ENCODE results near the gene NCKAP1. TPM values are rescaled to one million over a fixed set of nuclear protein-coding genes. Genes with fewer than 3 reads are reported as not detected.

NCKAP1 gene
- total RNA-seq, 1 experiment from 2014 or later: 115 TPM

DNA sequence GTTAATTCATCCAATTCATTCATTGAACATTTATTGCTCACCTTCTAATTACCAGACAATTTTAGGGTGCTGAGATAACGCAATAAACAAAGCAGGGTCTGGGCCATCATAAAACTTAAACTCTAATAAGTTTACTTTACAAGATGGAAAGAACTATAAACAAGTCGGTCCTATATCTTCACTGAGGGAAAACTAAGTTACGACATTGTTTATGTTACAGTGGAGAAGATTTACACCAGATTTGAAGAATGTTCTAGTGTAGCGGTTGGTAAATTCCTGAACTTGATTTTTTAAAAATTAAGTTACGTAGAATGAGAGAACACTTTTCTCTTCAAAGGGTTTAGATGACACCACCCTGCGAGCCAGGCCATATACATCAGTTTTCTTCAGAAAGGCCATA lies 151.2 kb downstream of the NCKAP1 start:
- Histone ChIP-seq H3K9ac (ENCODE audit: low read length) (no peak overlapping the region), H3K4me2 (ENCODE audit: low read length) (no peak overlapping the region), H3K27ac (ENCODE audit: low read depth, low read length) (no peak overlapping the region), H3K4me3 (replicated peaks in 1 of 2; ENCODE audit: low read depth in 1 of 2, low read length in 2 of 2) (no peak overlapping the region), H3K9me2 (ENCODE audit: insufficient read depth) (no peaks in the 10 kb centered on the region), H3K27me3 (ENCODE audit: insufficient read depth, low read length) (no peaks in the 10 kb centered on the region), H4K20me1 (ENCODE audit: insufficient read depth) (no peaks in the 10 kb centered on the region; the same call in 1 of the 2 replicates), H3K4me1 (ENCODE audit: control insufficient read depth in 1 of 2, insufficient read depth in 2 of 2, low read length in 2 of 2) (no peaks in the 10 kb centered on the region), H3K36me3 (ENCODE audit: control insufficient read depth in 1 of 2, insufficient read depth in 2 of 2, low read length in 2 of 2) (no peaks in the 10 kb centered on the region), H3K79me2 (ENCODE audit: insufficient read depth, low read length) (no peaks in the 10 kb centered on the region), H2AFZ (ENCODE audit: low read depth, low read length, poor library complexity, severe bottlenecking) (no peak overlapping the region), H3K9me3 (ENCODE audit: control insufficient read depth in 1 of 2, insufficient read depth in 1 of 2, low read depth in 1 of 2, low read length in 2 of 2) (no peaks in the 10 kb centered on the region)
- ChIA-PET CTCF (no interaction called here), RAD21 (ENCODE audit: low non-redundant PET in 1 of 2, low total read pairs in 2 of 2, uncharacterized antibody in 2 of 2, unreplicated experiment in 2 of 2) (no interaction called here), POLR2A (no interaction called here)
- ATAC-seq (no peak), DNase-seq (ENCODE audit: low read depth, low spot score) (no peak)
- BruUV-seq (replicated peaks): no TSS peak
- intact Hi-C loops (cut with micrococcal nuclease): no loop called here
- TF ChIP-seq CEBPB (IDR thresholded peaks at IDR 0.05; ENCODE audit: low read depth): no peak
- no peak for TF ChIP-seq EZH2phosphoT487 (IDR thresholded peaks at IDR 0.05; ENCODE audit: borderline replicate concordance)
- TF ChIP-seq, protein P1, sequence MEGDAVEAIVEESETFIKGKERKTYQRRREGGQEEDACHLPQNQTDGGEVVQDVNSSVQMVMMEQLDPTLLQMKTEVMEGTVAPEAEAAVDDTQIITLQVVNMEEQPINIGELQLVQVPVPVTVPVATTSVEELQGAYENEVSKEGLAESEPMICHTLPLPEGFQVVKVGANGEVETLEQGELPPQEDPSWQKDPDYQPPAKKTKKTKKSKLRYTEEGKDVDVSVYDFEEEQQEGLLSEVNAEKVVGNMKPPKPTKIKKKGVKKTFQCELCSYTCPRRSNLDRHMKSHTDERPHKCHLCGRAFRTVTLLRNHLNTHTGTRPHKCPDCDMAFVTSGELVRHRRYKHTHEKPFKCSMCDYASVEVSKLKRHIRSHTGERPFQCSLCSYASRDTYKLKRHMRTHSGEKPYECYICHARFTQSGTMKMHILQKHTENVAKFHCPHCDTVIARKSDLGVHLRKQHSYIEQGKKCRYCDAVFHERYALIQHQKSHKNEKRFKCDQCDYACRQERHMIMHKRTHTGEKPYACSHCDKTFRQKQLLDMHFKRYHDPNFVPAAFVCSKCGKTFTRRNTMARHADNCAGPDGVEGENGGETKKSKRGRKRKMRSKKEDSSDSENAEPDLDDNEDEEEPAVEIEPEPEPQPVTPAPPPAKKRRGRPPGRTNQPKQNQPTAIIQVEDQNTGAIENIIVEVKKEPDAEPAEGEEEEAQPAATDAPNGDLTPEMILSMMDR (IDR thresholded peaks at IDR 0.05 in 2 of 3, conservative IDR thresholded peaks at IDR 0.05 in 1 of 3; ENCODE audit: borderline replicate concordance in 1 of 3, insufficient read depth in 1 of 3, low read depth in 2 of 3, low read length in 2 of 3): no peak
- TF ChIP-seq EZH2 (IDR thresholded peaks at IDR 0.05): no peak
- no peak for TF ChIP-seq SIN3A (IDR thresholded peaks at IDR 0.05; ENCODE audit: low read depth)
- TF ChIP-seq, protein P2, sequence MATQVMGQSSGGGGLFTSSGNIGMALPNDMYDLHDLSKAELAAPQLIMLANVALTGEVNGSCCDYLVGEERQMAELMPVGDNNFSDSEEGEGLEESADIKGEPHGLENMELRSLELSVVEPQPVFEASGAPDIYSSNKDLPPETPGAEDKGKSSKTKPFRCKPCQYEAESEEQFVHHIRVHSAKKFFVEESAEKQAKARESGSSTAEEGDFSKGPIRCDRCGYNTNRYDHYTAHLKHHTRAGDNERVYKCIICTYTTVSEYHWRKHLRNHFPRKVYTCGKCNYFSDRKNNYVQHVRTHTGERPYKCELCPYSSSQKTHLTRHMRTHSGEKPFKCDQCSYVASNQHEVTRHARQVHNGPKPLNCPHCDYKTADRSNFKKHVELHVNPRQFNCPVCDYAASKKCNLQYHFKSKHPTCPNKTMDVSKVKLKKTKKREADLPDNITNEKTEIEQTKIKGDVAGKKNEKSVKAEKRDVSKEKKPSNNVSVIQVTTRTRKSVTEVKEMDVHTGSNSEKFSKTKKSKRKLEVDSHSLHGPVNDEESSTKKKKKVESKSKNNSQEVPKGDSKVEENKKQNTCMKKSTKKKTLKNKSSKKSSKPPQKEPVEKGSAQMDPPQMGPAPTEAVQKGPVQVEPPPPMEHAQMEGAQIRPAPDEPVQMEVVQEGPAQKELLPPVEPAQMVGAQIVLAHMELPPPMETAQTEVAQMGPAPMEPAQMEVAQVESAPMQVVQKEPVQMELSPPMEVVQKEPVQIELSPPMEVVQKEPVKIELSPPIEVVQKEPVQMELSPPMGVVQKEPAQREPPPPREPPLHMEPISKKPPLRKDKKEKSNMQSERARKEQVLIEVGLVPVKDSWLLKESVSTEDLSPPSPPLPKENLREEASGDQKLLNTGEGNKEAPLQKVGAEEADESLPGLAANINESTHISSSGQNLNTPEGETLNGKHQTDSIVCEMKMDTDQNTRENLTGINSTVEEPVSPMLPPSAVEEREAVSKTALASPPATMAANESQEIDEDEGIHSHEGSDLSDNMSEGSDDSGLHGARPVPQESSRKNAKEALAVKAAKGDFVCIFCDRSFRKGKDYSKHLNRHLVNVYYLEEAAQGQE (IDR thresholded peaks at IDR 0.05; ENCODE audit: low read depth): no peak
- no peak for TF ChIP-seq CBX3 (IDR thresholded peaks at IDR 0.05; ENCODE audit: low read depth)
- no peak for TF ChIP-seq ZFX (IDR thresholded peaks at IDR 0.05)
- TF ChIP-seq ATF3 (IDR thresholded peaks at IDR 0.05): no peak
- no peak for TF ChIP-seq JUND (IDR thresholded peaks at IDR 0.05)
- TF ChIP-seq, protein P3, sequence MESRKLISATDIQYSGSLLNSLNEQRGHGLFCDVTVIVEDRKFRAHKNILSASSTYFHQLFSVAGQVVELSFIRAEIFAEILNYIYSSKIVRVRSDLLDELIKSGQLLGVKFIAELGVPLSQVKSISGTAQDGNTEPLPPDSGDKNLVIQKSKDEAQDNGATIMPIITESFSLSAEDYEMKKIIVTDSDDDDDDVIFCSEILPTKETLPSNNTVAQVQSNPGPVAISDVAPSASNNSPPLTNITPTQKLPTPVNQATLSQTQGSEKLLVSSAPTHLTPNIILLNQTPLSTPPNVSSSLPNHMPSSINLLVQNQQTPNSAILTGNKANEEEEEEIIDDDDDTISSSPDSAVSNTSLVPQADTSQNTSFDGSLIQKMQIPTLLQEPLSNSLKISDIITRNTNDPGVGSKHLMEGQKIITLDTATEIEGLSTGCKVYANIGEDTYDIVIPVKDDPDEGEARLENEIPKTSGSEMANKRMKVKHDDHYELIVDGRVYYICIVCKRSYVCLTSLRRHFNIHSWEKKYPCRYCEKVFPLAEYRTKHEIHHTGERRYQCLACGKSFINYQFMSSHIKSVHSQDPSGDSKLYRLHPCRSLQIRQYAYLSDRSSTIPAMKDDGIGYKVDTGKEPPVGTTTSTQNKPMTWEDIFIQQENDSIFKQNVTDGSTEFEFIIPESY (IDR thresholded peaks at IDR 0.05; ENCODE audit: extremely low read depth, insufficient replicate concordance, low read length): no peak
- TF ChIP-seq ZNF274 (IDR thresholded peaks at IDR 0.05; ENCODE audit: low read depth, low read length): no peak
- no peak for TF ChIP-seq SP1 (IDR thresholded peaks at IDR 0.05; ENCODE audit: low read depth)
- TF ChIP-seq ELF1 (IDR thresholded peaks at IDR 0.05; ENCODE audit: borderline replicate concordance, low read depth): no peak
- TF ChIP-seq YY1 (IDR thresholded peaks at IDR 0.05; ENCODE audit: extremely low read depth, insufficient replicate concordance, low read depth, low read length): no peak
- TF ChIP-seq POLR2A (IDR thresholded peaks at IDR 0.05; ENCODE audit: borderline replicate concordance, extremely low read depth, insufficient read depth, insufficient read length): no peak
- TF ChIP-seq SRF (IDR thresholded peaks at IDR 0.05; ENCODE audit: low read depth): no peak
- no peak for TF ChIP-seq POLR2AphosphoS5 (IDR thresholded peaks at IDR 0.05; ENCODE audit: low read depth, low read length)
